Stimulated activated CD8-positive, alpha-beta memory T cell treated with anti-CD3 and anti-CD28 coated beads, Interleukin-12 subunit alpha, Interleukin-12 subunit beta, amount 100 ng/mL, for 4 hours (primary cell): Measurements from ENCODE around the gene CHST11.

Source experiments
- DNase-seq: peaks from one replicate; pipeline ENCODE4 v3.0.0-alpha.2; 2020; ENCODE audit warnings: low read depth

CHST11 gene

GRCh38 chr12:104460973-104461698 is 4.4 kb downstream of the CHST11 start:
- DNase-seq = no peak

GRCh38 chr12:104462325-104462724 is 5.6 kb downstream of the CHST11 start:
- DNase-seq = no peak

- DNase-seq = no peak
These were observed 6.2 kb downstream of the CHST11 start for GRCh38 chr12:104462931-104463339.

- no peak for DNase-seq
These were observed 6.6 kb downstream of the CHST11 start for GRCh38 chr12:104463368-104463767.

GRCh38 chr12:104464899-104465298 is 8.2 kb downstream of the CHST11 start:
- DNase-seq = no peak

GRCh38 chr12:104466709-104467345 is 10.1 kb downstream of the CHST11 start:
- DNase-seq = no peak

- DNase-seq = no peak
These were observed 10.6 kb downstream of the CHST11 start for GRCh38 chr12:104467346-104467837.

GRCh38 chr12:104468371-104468770 is 11.6 kb downstream of the CHST11 start:
- DNase-seq = no peak

GRCh38 chr12:104469066-104469465 is 12.3 kb downstream of the CHST11 start:
- DNase-seq = no peak

- DNase-seq = no peak
These were observed 12.8 kb downstream of the CHST11 start for GRCh38 chr12:104469523-104469922.

- DNase-seq = no peak
These were observed 13.8 kb downstream of the CHST11 start for GRCh38 chr12:104470521-104470920.

GRCh38 chr12:104471336-104471735 is 14.6 kb downstream of the CHST11 start:
- DNase-seq = no peak

GRCh38 chr12:104472748-104473147 is 16.0 kb downstream of the CHST11 start:
- DNase-seq = no peak

GRCh38 chr12:104473374-104473983 is 16.7 kb downstream of the CHST11 start:
- DNase-seq = no peak

- DNase-seq = no peak
These were observed 18.5 kb downstream of the CHST11 start for GRCh38 chr12:104475271-104475670.

GRCh38 chr12:104477510-104478390 is 21.0 kb downstream of the CHST11 start:
- DNase-seq = no peak

GRCh38 chr12:104478396-104479122 is 21.8 kb downstream of the CHST11 start:
- DNase-seq = no peak

- DNase-seq = no peak
These were observed 22.4 kb downstream of the CHST11 start for GRCh38 chr12:104479123-104479662.

- DNase-seq = no peak
These were observed 23.3 kb downstream of the CHST11 start for GRCh38 chr12:104480012-104480411.

- no peak for DNase-seq
These were observed 24.2 kb downstream of the CHST11 start for GRCh38 chr12:104480826-104481440.

GRCh38 chr12:104482113-104482512 is 25.4 kb downstream of the CHST11 start:
- DNase-seq = no peak
